Ovary (tissue), 3 donors: Measurements from ENCODE around the gene KCNN3.

ENCODE experiments used
- CTCF ChIP-seq, 3 donors: fragments of 450-650 bp in 2 of 3; fragments of 200-600 bp in 1 of 3; IDR thresholded peaks; one replicate each; pipeline versions ENCODE4 v1.5.1 to v1.8.0; 2016 to 2022; ENCODE audit warnings: antibody characterized with exemption in 3 of 3, mild to moderate bottlenecking in 1 of 3
- EP300 ChIP-seq: sonication (generic); formaldehyde crosslinking; IDR thresholded peaks from one replicate; pipeline ENCODE4 v1.6.1; 2017; ENCODE audit warnings: antibody characterized with exemption
- POLR2A ChIP-seq: fragments of 450-650 bp; IDR thresholded peaks from one replicate; pipeline ENCODE4 v1.6.1; 2017; ENCODE audit warnings: antibody characterized with exemption, mild to moderate bottlenecking, moderate library complexity
- donor health status: DM: no; HTN: no; CAD: no.

DNA sequence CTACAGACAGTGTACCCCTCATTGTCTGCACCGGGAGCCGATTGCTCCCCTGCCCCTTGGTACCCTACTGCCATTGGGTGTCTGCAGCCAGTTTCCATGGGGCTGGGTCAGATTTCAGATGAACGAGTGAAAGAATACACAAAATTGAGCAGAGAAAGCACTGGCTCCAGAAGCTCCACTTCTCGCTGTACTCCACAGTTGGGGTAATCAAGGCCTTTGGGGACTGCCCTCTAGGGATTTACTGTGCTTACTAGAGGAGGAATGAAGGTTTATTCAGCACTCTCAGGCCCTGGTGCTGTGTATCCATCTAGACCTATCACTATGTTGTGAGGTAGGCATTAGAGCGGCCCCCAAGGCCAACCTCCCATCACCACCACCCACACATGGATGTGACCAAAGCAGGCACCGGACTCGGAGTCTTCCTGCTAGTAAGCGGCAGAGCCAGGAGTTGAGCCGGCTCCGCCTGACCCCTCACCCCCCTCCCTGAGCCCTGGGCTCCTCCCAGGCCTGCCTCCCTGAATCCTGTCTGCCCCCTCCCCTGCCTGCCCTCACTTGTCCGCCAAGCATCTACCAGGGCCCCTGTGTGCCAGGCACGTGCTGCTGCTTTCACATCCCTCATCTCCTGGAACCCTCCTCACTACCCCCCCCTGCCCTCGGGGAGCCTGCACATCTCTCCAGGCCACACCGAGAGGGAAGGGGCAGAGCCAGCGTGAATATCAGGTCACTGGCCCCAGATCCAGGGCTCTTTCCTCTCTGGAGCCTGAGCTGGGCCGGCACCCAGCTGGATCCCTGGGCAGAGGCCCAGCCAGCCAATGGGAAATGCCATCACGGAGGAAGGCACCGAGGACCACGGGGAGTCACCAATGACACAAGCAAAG is 23.3 kb downstream of the KCNN3 start:
- TF ChIP-seq CTCF (IDR thresholded peaks at IDR 0.05) (no peak), EP300 (no peak), POLR2A (no peak)
